GM12801 (cell line): ENCODE results near the gene SIGLEC10.

Experiments
- CTCF ChIP-seq: IDR thresholded peaks from one replicate; pipeline ENCODE4 v1.5.1; 2011; ENCODE audit warnings: control low read depth; ENCODE audit not compliant: insufficient read length; ENCODE audit errors: extremely low read depth

The SIGLEC10 gene

GRCh38 chr19:51448011-51448410 lies 30.6 kb upstream of the SIGLEC10 start:
- TF ChIP-seq CTCF = no peak

DNA sequence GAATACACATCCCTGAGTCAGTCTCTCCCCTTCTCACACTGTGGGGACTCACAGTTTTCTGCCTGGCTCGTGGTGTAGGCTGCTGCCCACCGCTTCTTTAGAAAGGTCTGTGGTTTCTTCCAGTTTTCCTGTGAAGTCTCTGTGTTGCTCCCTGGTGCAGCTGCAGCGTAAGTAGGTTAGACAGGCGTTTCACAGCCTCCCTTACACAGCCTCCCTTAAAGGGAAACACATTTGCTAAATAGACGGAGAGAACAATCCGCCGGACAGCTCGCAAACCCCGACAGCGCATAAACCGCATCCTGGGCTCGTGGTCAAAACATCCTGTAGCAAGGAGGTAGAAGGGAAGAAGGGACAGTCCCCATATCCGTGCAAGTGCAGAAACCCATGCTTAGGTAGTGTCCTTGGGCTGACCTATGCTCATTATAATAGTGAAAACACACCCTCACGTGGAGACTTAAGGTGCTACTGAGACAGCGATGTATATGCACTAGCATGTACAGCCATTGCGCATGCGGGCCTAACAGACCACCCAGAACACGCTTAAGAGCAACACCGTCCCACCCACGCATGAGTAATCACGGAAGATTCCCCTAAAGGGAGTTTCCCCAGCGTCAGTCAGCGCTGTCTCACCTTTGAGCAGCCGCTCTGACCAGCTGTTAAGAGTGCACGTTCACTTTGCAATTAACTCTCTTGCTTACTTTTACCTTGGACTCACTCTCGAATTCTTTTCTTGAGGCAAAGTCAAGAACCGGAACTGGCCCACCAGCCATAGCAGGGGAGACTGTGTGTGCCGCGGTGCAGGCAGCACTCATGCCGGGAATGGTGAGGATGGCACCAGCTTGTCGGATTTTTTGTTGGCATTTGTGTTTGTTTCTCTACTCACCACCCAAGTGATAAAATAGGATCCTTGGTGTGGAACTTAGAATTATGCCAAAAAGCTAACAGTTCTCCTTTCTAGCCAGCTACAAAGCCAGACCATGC lies 24.3 kb upstream of the SIGLEC10 start:
- no peak for TF ChIP-seq CTCF

GRCh38 chr19:51440846-51441409 lies 23.5 kb upstream of the SIGLEC10 start:
- TF ChIP-seq CTCF = no peak

- TF ChIP-seq CTCF = no peak
Measured at GRCh38 chr19:51440052-51440451, 22.6 kb upstream of the SIGLEC10 start.

DNA sequence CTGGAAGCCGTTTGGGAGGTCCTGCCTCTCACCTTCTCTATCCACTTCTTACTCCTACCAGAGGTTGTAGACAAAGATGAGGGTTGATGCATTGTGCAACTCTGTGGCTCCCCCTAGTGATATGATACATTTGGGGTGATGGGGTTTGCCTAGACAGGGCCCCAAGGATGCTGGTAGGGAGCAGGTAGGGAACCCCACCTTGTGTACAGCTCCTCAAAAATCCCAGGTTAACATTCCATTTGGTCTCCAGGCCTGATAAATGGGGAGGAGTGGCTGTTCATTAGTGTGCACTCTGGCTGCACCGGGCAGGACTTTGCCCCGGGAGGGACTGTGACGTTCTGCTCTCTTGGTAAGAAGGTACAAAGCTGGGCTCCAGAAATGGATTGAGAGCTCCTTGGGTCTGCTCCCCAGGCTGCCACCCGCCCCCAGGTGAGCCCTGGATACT lies 21.6 kb upstream of the SIGLEC10 start:
- no peak for TF ChIP-seq CTCF

DNA sequence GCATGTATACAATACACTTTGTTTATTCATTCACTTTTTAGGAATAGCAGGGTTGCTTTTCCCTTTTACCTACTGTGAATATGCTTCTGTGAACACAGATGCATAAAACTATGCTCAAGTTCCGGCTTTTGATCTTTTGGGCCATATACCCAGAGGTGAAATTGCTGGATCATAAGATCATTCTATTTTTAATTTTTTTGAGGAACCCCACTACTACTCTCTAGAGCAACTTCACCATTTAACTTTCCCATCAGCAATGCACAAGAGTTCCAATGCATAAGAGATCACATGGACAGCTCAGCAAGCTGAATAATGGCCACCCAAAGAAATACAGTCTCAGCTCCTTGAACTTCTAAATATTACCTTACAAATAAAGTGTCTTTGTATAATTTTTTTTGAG lies 17.0 kb upstream of the SIGLEC10 start:
- TF ChIP-seq CTCF = no peak

DNA sequence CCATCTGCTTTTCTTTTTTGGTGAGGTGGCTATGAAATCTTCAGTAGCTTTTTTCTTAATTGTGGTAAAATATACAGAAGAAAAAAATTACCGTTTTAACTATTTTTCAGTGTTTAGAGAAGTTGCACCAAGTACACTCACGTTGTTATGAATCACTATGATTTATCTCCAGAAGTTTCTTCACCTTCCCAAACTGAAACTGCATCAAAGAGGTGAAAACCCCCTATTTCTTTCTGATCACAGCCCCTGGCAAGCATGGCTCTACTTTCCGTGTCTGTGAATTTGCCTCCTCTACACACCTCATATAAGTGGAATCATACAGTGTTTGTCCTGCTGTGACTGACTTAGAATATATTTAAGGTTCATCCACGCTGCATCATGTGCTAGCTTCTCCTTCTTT lies 15.6 kb upstream of the SIGLEC10 start:
- no peak for TF ChIP-seq CTCF
